GM18519 (cell line): ENCODE results near the gene FAM32A.
"Not testable (repeated sequence)": the region's sequence is repeated elsewhere in the genome, so short reads cannot be mapped to it uniquely, and the experiment has no call there.

Experiments used
- ATAC-seq: cut with Tn5 transposase; IDR thresholded peaks from one replicate; pipeline ENCODE4 v1.9.1; 2021; ENCODE audit warnings: mild to moderate bottlenecking, moderate library complexity; ENCODE audit not compliant: unreplicated experiment, low FRiP score

The FAM32A gene

GRCh38 chr19:16161840-16162239 lies 23.4 kb upstream of the FAM32A start:
- ATAC-seq, result no peak

- ATAC-seq, result no peak
Observed at GRCh38 chr19:16164222-16164890, 20.9 kb upstream of the FAM32A start.

DNA sequence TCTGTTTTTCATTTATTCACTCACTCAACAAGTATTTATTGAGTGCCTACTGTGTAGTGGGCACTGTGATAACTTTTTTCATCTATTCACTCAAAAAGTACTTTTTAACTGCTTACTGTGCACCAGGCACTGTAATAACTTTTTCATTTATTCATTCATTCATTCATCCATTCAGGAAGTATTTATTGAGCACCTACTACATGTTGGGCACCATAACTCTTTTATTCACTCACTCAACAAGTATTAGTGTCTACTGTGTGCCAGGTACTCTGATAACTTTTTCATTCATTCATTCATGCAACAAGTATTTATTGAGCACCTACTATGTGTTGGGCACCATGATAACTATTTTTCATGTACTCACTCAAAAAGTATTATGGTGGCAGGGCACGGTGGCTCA lies 18.8 kb upstream of the FAM32A start:
- ATAC-seq, result no peak

GRCh38 chr19:16167055-16167454 lies 18.2 kb upstream of the FAM32A start:
- no peak for ATAC-seq

DNA sequence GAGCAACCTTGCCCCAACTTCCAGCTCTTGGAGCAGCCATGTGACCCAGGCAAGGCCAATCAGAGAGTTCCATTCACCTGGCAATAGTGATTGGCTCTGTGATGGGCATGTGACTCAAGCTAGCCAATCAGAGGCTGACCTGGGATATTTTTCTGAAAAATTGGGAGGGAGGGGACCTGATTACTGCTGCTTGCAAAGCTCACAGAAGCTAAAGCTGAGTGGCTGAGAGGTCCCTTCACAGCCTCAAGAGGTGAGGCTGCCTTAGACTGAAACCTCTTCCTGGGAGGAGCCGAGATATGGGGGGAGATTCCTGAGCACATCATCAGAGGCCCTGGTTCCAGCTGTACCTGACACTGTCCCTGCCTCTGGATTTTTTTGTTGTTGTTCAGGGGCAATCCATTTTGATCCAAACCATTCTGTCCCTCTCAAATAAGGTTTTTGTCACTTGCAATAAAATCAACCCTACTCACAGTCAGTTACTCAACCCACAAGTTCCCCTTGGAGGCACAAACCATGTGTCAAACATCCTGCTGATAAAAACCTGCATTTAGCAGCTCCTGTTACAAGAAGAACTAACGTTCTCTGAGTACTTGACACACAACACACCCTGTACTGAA lies 16.6 kb upstream of the FAM32A start:
- ATAC-seq, result no peak

GRCh38 chr19:16170134-16170533 lies 15.1 kb upstream of the FAM32A start:
- no peak for ATAC-seq

GRCh38 chr19:16175954-16176353 lies 9.3 kb upstream of the FAM32A start:
- ATAC-seq, result no peak

DNA sequence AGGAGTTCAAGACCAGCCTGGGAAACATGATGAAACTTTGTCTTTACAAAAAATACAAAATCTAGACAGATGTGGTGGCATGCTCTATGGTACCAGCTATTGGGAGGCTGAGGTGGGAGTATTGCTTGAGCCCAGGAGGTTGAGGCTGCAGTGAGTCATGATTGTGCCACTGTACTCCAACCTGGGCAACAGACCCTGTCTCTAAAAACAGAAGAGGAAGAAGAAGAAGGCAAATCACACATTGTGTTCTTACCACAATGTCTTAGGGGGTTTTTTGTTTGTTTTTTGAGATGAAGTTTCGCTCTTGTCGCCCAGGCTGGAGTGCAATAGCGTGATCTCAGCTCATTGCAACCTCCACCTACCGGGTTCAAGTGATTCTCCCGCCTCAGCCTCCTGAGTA lies 6.3 kb upstream of the FAM32A start:
- not testable (repeated sequence) for ATAC-seq

GRCh38 chr19:16180611-16181010 lies 4.6 kb upstream of the FAM32A start:
- ATAC-seq, result no peak

GRCh38 chr19:16184665-16185122 lies 516 bp upstream of the FAM32A start:
- ATAC-seq, result no peak

GRCh38 chr19:16185768-16186123 lies 536 bp downstream of the FAM32A start:
- no peak for ATAC-seq

DNA sequence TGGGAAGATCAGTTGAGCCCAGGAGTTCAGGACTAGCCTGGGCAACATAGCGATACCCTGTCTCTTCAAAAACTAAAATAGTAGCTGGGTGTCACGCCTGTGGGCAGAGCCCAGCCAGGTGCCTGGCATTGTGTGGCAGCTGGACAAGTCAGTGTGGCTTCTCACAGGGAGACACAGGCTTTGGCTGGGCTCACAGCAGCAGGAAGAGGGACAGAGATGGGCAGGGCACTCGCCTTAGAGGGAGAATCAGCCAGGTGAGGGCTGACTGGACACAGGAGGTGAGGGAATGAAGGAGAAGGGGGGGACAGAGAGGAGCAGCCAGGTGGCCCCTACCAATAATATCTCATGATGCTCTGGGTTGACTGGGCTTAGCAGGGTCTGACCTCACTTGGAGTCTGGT lies 3.3 kb downstream of the FAM32A start:
- no peak for ATAC-seq

DNA sequence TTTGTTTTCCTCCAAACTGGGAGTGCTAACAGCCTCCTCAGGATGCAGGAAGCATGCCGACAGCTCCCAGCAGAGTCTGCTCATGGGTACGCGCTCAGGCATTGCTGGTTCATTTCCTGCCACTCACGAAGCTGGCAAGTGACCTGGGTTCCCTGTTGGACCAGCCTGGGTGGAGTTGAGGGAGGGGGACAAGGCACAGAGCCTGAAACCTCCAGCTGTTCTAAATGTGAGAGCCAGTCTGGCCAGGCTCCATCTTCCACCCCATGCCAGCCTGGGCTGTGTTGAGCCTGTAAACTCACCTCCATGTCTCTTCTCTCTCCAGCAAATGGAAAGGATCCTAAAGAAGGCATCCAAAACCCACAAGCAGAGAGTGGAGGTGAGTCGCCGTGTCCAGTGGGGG lies 5.0 kb downstream of the FAM32A start:
- ATAC-seq, result no peak

DNA sequence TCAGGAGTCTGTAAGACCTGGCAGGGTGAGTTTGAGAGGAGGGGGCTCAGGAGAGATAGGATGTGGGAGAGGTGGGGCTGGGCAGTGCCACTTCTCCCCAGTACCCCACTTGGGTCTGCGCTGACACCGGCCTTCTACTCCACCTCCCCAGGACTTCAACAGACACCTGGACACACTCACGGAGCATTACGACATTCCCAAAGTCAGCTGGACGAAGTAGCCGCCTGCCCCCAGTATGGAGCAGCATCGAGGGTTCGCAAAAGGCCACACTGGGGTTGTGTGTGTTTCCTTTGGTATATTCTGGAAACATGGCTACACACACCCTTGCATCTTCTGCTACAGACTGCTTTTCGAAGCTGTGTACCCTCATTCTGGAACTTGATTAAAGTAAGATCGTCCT lies 5.5 kb downstream of the FAM32A start:
- ATAC-seq, result no peak

DNA sequence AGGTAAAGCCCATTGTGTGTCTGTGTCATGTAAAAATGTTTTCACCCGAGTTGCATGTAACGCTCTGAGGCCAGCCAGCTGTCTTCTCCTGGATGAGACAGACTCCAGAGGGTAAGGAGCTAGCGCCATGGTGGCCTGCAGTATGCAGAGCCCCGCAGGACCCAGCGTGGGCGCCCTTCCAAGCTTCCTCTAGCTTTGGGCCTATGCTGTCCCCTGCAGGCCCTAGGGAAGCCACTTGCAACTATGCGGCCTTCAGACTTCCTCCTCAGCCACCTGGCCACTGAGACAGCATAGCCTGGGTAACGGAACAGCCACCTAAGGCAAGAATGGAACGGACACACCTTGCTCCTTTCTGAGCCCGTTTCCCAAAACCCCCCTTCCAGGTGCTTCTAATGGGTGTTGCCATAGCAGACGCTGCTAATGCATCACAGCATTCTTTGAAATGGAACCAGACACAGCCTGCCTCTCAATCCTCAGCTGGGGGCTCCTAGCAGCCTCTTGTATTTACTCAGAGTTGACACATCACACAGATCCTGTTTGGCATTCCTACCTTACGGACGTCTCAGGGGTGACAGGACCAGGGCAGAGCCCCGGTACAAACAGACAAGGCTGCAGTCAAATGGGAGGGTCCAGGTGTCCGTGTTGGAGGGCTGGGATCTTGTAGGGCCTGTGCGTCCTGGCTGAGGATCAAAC lies 6.2 kb downstream of the FAM32A start:
- no peak for ATAC-seq

- ATAC-seq, result no peak
Observed at GRCh38 chr19:16193466-16193865, 8.3 kb downstream of the FAM32A start.

DNA sequence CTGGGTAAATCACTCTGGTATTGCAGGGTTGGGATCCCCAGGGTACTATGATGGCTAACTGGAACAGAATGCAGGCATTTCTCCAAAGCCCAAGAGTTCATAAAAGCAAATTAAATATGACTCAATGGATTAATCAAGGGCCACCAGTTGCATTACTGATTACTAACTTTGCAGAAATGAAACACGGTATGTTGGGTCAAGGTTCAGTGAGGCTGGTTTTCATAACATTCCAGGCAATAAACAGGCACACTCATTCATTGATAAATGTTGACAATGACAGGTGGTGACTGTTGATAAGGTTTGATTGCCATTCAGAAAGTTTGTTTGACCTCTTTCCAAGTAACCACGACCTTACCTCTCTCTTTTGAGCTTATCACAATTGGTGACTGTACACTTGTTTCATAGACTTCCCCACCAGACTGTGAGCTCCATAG lies 12.0 kb downstream of the FAM32A start:
- no peak for ATAC-seq

GRCh38 chr19:16197622-16198369 lies 12.6 kb downstream of the FAM32A start, which contains the start of gene AP1M1:
Gene AP1M1, plus strand, starts transcription at chr19:16197911. Its CDS starts 116 bp downstream, at chr19:16198027.
- peak; percentile 71 for ATAC-seq

GRCh38 chr19:16198370-16198651 lies 13.1 kb downstream of the FAM32A start:
- peak; percentile 5 for ATAC-seq

DNA sequence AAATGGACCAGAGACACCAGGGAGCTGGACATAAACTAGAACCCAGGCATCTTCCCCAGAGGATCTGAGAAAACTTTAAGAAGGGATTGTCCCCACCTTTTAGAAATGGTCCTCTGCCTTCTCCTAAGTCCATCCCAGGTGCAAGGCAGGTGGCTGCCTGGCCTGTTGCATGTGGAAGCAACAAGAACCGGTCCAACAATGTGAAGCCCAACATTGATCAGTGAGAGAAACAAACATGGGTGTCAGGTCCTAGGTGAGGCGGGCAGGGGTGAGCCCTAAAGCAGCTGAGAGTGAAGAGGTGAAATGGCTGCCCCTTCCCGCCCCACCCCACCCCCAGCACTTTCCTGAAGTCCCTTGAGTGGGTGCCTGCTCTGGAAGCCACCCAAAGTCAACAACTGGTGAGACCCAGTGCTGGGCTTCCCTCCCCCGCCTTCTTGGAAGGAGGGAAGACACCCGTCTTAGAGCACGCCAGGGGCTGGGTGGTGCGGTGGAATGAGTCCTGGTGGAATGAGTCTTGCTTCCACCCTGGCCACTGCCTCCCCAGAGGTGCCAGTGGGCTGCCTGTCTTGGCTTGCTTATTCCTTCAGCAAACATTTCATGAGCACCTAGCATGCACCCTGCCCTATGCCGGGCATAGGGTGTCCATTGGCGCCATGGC lies 14.2 kb downstream of the FAM32A start:
- no peak for ATAC-seq
